MCF 10A (cell line): Measurements from ENCODE around the gene P2RX1. TPM values are rescaled to one million over a fixed set of nuclear protein-coding genes. Genes with fewer than 3 reads are reported as not detected.

Experiments used
- BruUV-seq: library from RNA; stranded (reverse); fragments of 400-500 nt; replicated peaks from 2 replicates; lab custom pipeline; 2021; lab: Mats Ljungman, UMichigan
- CTCF ChIA-PET: fragments of 300-600 bp; sonication (Branson Sonifier 250); formaldehyde crosslinking; extraction: SDS; loops from one replicate; lab custom pipeline; 2021; ENCODE audit warnings: antibody characterized with exemption, inconsistent platforms; lab: Yijun Ruan, JAX
- POLR2A ChIA-PET: fragments of 300-600, 350-650 bp; sonication (Branson Sonifier 250); formaldehyde crosslinking; extraction: SDS; loops from one replicate; lab custom pipeline; 2020; ENCODE audit warnings: antibody characterized with exemption, inconsistent platforms; lab: Yijun Ruan, JAX
- DNase-seq: peaks from one replicate; pipeline ENCODE4 v3.0.0-alpha.2; 2018; ENCODE audit not compliant: unreplicated experiment
- H3K27ac Mint-ChIP-seq: one replicate; pipeline ENCODE4 v1.8.0; 2022; ENCODE audit warnings: mild to moderate bottlenecking, low read depth, mixed read lengths; ENCODE audit not compliant: unreplicated experiment
- H3K27me3 Mint-ChIP-seq: one replicate; pipeline ENCODE4 v1.8.0; 2022; ENCODE audit warnings: mixed read lengths; ENCODE audit not compliant: insufficient read depth, unreplicated experiment
- H3K36me3 Mint-ChIP-seq: one replicate; pipeline ENCODE4 v1.8.0; 2022; ENCODE audit warnings: mild to moderate bottlenecking, moderate library complexity, mixed read lengths; ENCODE audit not compliant: insufficient read depth, unreplicated experiment
- H3K4me1 Mint-ChIP-seq: one replicate; pipeline ENCODE4 v1.8.0; 2022; ENCODE audit warnings: mixed read lengths; ENCODE audit not compliant: insufficient read depth, unreplicated experiment
- H3K4me3 Mint-ChIP-seq: one replicate; pipeline ENCODE4 v1.8.0; 2022; ENCODE audit warnings: mild to moderate bottlenecking, moderate library complexity, mixed read lengths; ENCODE audit not compliant: unreplicated experiment
- H3K9me3 Mint-ChIP-seq: one replicate; pipeline ENCODE4 v1.8.0; 2022; ENCODE audit warnings: mixed read lengths; ENCODE audit not compliant: unreplicated experiment
- intact Hi-C: fragments of 100-400 bp; cut with micrococcal nuclease; formaldehyde crosslinking; loops from 2 replicates; pipeline ENCODE4 v1.14.1; 2022
- total RNA-seq: library from RNA; stranded (reverse); gene quantifications from 2 replicates; pipeline ENCODE4 v1.2.3, GENCODE V29; 2022
- TF ChIP-seq, protein P1 (sequence below): fragments of 200-600 bp; IDR thresholded peaks from one replicate; pipeline ENCODE4 v1.8.0; 2022; ENCODE audit warnings: antibody characterized with exemption, mild to moderate bottlenecking; ENCODE audit not compliant: unreplicated experiment

Gene P2RX1
- total RNA-seq, 1 experiment from 2014 or later: not detected

DNA sequence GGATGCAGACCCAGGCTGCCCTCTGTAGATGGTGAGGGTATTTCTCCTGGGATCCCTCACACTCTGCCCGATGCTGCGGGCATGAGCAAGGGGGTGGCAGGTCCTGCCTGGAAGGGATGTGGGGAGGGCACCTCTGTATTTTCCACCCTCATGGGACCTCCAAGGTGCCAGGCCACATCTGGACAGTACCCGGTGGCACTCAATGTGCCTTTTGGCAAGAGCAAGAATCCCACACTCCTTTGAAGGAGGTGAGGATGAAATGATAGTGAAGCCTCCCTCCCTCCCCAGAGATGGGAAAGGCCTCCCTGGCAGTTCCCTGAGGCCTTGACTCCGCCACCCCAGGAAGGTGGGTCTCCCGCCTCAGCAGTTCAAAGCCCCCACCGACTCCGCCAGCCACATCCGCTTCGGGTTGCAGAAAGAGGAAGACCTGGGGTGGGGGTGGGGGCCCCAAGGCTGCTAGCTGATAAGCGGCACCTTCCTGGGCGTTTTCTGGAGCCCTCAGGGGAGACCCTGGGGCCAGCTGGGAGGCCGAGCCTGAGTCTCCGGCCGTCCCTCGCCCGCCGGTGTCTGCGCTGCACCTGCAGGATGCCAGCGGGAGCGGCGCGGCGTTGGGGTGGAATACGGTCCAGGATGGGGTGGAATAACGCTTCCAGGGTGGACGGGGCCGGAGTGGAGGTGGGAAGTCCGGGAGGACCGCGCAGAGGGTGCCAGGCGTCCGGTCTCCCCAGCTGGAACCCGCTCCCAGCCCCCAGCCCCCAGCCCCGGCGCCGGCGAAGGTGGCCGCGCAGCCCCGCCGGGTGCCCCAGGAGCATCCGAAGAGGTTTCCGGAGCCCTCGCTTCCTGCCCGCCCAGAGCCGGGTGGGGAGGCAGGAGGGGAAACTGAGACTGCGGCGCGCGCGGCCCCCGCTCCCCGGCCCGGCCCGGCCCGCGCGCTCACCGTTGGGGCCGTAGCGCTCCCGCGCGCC, 47.3 kb upstream of the P2RX1 start:
- Mint-ChIP-seq H3K36me3 (no peaks in the 10 kb centered on the region), H3K27ac (no peak overlapping the region), H3K4me1 (peaks cover 13% of the 10 kb centered on the region), H3K9me3 (no peaks in the 10 kb centered on the region), H3K4me3 (no peak overlapping the region), H3K27me3 (peaks cover 12% of the 10 kb centered on the region)
- intact Hi-C loops: no loop called here
- BruUV-seq: no TSS peak
- POLR2A ChIA-PET: no interaction called here
- CTCF ChIA-PET: no interaction called here
- DNase-seq: no peak
- TF ChIP-seq, protein P1, sequence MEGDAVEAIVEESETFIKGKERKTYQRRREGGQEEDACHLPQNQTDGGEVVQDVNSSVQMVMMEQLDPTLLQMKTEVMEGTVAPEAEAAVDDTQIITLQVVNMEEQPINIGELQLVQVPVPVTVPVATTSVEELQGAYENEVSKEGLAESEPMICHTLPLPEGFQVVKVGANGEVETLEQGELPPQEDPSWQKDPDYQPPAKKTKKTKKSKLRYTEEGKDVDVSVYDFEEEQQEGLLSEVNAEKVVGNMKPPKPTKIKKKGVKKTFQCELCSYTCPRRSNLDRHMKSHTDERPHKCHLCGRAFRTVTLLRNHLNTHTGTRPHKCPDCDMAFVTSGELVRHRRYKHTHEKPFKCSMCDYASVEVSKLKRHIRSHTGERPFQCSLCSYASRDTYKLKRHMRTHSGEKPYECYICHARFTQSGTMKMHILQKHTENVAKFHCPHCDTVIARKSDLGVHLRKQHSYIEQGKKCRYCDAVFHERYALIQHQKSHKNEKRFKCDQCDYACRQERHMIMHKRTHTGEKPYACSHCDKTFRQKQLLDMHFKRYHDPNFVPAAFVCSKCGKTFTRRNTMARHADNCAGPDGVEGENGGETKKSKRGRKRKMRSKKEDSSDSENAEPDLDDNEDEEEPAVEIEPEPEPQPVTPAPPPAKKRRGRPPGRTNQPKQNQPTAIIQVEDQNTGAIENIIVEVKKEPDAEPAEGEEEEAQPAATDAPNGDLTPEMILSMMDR: no peak

DNA sequence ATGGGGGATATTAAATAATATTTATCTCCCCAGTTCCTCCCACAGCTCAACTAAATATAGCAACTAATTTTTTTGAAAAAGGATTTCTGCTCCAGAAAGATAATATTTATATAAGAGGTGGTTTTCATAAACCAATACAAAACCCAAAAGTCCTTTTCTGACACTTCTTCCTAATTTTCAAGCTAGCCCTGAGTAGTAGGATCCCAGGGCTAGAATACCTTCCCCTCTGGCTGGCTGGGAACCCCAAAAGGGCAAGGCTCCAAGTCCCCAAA, 46.6 kb upstream of the P2RX1 start:
- no peak for DNase-seq
- Mint-ChIP-seq H3K27ac (no peak overlapping the region), H3K36me3 (no peaks in the 10 kb centered on the region), H3K9me3 (no peaks in the 10 kb centered on the region), H3K4me1 (peaks cover 13% of the 10 kb centered on the region), H3K4me3 (no peak overlapping the region), H3K27me3 (peaks cover 12% of the 10 kb centered on the region)
- BruUV-seq: no TSS peak
- TF ChIP-seq, protein P1: no peak
- ChIA-PET POLR2A (no interaction called here), CTCF (no interaction called here)
- intact Hi-C loops: no loop called here

DNA sequence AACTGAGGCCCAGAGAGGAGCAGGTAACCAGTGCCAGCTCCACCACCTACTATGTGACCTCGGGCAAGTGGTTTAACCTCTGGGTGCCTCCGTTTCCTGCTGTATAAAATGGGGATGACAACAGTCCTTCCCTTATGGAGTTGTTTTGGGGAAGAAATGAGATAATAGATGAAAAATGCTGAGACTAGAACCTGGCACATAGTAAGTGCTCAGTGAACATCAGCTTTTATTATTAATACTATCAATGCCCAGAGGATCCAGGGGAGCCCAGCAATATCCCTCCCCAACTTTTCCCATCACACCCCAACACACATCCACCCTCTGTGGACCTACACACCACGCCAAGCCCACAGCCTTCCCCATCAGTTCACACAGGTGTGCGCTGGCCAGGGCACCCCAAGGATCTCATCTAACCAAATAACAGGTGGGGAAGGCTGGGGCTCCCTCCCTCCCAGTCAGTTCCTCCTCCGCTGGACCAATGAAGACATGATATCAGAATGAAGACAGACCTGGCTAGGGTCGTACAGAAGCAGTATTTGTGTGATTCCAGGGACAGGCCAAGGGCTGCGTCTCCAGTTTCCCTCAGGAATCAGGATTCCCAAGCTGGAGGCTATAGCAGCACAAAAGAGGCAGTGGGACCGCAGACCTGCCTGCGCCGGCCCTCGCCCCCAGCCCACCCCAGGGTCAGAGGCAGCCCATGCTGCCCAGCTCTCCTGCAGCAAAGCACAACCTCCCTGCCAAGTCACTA, 46.1 kb upstream of the P2RX1 start:
- Mint-ChIP-seq H3K27ac (no peak overlapping the region), H3K4me3 (no peak overlapping the region), H3K9me3 (no peaks in the 10 kb centered on the region), H3K36me3 (no peaks in the 10 kb centered on the region), H3K4me1 (peaks cover 13% of the 10 kb centered on the region), H3K27me3 (peaks cover 12% of the 10 kb centered on the region)
- DNase-seq: no peak
- POLR2A ChIA-PET: no interaction called here
- CTCF ChIA-PET: interaction anchor here (0.9 kb wide), 1 partner anchor 39 kb away, joined by 3 read pairs; no protein-coding TSS in a partner anchor
- BruUV-seq: no TSS peak
- intact Hi-C loops: no loop called here
- TF ChIP-seq, protein P1: no peak

DNA sequence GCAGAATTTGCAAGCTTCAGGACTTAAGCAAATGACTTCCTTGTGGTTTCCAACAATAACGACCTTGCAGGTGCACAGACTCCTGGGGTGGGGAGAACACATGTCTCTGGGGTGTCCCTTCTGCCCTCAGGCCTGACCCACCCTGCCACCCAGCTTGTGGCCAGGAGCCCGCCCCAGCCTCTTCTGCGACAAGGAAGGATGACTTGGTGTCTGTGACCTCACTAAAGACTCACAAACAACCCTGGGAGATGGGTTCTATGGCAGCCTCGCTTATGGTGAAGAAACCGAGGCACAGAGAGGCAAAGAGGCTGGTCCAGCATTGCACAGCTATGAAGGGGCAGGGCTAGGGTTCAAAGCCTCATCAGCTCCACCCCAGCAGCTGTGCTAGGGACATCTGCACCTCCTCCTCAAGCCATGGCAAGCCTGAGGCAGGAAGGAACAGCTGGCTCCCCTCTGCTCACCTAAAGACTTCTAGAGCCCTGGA, 45.3 kb upstream of the P2RX1 start:
- peaks cover 13% of the 10 kb centered on the region for H3K4me1 Mint-ChIP-seq
- intact Hi-C loops: no loop called here
- H3K4me3 Mint-ChIP-seq: no peak overlapping the region
- ChIA-PET POLR2A (no interaction called here), CTCF (interaction anchor here (0.9 kb wide), 1 partner anchor 40 kb away, joined by 3 read pairs; no protein-coding TSS in a partner anchor)
- no peaks in the 10 kb centered on the region for H3K9me3 Mint-ChIP-seq
- TF ChIP-seq, protein P1: no peak
- no TSS peak for BruUV-seq
- no peak overlapping the region for H3K27ac Mint-ChIP-seq
- H3K27me3 Mint-ChIP-seq: peaks cover 12% of the 10 kb centered on the region
- no peaks in the 10 kb centered on the region for H3K36me3 Mint-ChIP-seq
- DNase-seq: no peak
